ENCODE data around the gene MCOLN1.
"Not testable (repeated sequence)": the region's sequence is repeated elsewhere in the genome, so short reads cannot be mapped to it uniquely, and the experiment has no call there.

MCOLN1 gene

GRCh38 chr19:7526059-7526929 lies 3.9 kb downstream of the MCOLN1 start:
- DNase-seq: no peak

DNA sequence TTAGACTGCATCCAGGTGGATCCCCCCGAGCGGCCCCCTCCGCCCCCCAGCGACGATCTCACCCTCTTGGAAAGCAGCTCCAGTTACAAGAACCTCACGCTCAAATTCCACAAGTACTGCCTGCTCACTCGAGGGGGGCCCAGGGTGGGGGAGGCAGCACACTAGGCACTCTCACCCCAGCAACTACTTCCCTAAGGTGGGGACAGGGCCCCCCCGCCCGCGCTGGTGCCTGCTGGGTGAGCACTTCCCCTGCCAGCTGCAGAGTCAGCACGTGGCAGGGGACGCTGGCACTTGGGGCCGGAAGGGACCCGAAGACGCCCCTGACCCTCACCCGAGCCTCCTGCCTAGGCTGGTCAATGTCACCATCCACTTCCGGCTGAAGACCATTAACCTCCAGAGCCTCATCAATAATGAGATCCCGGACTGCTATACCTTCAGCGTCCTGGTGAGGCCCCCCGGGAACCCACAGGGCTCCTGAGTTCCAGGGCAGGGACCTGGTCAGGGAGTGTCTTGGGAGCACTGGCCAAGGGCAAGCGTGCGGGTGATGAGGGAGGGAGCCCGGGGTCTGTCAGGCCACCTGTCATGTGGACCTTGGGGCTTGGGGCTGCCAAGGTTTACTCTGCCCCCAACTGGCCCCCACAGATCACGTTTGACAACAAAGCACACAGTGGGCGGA lies 5.2 kb downstream of the MCOLN1 start:
- no peak for DNase-seq

DNA sequence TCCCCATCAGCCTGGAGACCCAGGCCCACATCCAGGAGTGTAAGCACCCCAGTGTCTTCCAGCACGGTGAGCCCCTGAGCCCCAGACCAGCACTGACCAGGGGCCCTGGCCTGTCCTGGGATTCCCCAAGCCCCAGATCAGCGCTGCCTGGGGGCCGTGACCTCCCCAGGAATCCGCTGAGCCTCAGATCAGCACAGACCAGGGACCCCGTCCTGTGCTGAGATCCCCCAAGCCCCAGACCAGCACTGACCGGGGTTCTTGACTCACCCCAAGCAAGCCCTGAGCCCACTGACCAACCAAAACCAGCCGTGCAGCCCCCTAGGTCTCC lies 5.7 kb downstream of the MCOLN1 start:
- DNase-seq: no peak

GRCh38 chr19:7528522-7529245 lies 6.3 kb downstream of the MCOLN1 start:
- no peak for DNase-seq

- no peak for DNase-seq
These were observed 6.8 kb downstream of the MCOLN1 start for GRCh38 chr19:7529246-7529600.

GRCh38 chr19:7529610-7530490 lies 7.4 kb downstream of the MCOLN1 start:
- DNase-seq: no peak

GRCh38 chr19:7533281-7533885 lies 11.0 kb downstream of the MCOLN1 start:
- no peak for DNase-seq

DNA sequence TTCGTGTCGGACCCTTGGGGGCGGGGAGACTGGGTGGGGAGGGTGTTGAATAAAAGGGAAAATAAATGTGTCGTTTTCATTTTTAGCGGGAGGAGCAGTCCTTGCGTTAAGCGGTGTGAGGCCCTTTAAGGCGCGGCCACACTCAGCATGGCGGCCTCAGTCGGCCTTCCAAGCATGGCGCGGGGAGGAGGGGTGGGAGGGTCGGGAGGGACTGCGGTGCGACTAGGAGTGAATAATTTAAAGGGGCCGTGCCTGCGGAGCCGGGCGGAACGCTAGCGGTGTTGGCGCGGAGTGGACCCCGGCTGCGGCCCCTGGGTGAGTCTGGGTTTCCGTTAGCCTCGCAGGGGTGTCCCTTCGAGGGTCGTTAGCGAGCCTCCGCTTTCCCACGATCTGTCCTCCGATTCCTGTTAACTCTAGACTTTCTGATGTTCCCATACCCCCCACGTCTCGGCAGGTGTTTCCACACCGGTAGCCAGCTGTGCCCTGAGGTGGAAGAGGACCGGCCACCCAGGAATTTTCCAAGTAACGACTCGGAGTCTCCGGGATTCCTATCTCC lies 11.6 kb downstream of the MCOLN1 start:
- DNase-seq: peak; percentile 85

DNA sequence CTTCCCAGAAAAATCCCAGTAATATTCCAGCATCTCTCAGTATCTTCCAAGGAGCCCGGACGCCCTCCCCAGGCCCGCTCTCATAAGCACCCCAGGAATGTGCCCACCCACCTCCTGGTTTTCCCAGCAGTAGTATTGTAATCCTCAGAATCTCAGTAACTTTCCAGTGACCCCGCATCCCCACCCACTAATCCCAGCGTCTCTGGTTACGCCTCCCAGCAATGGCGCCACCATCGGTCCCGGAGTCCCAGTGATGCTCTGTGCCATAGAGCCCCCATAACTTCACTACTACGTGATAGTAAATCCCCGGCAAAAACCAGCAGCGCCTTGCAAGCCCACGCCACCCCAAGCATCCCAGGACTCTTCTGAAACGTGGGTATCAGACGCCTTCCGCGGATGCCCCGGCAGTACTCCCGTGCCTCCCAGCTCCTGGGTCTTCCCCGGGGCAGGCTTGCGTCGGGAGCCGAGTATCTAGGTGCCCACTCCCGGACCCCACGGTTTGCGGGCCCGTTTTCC lies 12.2 kb downstream of the MCOLN1 start:
- peak; percentile 45 for DNase-seq

- peak; percentile 97 for DNase-seq
These were observed 12.9 kb downstream of the MCOLN1 start, which contains the start of gene PNPLA6 for GRCh38 chr19:7535047-7535997. Gene PNPLA6 (plus strand): TSS chr19:7535717. CDS start chr19:7535789, 72 bp downstream.

- DNase-seq: no peak
These were observed 13.7 kb downstream of the MCOLN1 start for GRCh38 chr19:7535998-7536695.

GRCh38 chr19:7538990-7539389 lies 16.6 kb downstream of the MCOLN1 start:
- DNase-seq: not testable (repeated sequence)

GRCh38 chr19:7539827-7540425 lies 17.5 kb downstream of the MCOLN1 start:
- DNase-seq: no peak

- DNase-seq: peak; percentile 25
These were observed 18.5 kb downstream of the MCOLN1 start for GRCh38 chr19:7540761-7541474.

- no peak for DNase-seq
These were observed 19.0 kb downstream of the MCOLN1 start for GRCh38 chr19:7541475-7541824.

DNA sequence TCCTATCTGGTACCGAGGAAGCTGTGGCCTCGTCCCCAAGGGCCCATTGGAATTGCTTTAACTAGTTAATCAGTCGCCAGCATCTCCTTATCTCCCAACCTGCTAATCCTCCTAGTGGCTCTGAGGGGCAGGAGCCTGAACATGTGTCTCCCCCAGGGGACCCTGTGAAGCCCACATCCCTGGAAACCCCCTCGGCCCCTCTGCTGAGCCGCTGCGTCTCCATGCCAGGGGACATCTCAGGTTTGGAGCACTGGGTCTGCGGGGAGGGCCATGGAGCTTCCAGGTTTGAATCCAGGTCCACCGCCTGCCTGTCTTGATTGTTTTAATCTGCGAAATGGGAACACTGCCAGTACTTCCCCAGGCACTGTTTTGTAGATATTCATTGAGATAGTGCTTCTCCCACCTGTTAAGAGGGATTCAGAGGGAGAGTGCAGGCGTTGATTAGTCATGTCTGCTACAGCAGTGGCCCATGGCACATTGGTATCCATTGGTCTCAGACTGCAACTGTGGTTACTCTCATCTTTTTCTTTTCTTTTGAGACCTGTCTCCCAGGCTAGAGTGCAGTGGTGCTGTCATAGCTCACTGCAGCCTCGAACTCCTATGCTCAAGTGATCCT lies 19.5 kb downstream of the MCOLN1 start:
- no peak for DNase-seq

DNA sequence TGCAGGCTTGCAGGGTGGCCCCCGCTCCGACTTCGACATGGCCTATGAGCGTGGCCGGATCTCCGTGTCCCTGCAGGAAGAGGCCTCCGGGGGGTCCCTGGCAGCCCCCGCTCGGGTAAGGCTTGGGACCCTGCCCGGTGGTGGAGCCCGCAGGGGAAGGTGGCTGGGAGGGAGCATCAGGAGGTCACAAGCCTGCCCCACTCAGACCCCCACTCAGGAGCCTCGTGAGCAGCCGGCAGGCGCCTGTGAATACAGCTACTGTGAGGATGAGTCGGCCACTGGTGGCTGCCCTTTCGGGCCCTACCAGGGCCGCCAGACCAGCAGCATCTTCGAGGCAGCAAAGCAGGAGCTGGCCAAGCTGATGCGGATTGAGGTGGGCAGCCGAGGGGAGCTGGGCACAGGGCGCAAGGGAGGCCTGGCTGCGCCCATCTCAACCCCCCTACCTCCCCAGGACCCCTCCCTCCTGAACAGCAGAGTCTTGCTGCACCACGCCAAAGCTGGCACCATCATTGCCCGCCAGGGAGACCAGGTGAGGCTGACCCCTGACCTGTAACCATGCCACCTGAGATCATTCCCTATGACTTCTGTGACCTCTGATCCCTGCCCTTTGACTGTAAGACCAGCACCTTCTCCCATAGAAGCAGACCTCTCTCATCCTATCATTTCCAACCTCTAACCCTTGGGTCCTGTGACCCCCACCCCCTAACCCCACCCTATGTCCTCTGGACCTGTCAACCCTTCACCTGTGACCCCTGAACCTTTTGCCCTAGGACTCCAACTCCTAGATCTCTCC lies 20.3 kb downstream of the MCOLN1 start:
- no peak for DNase-seq
